GM12878 (cell line): ENCODE measurements around the gene MSI2. TPM values are rescaled to one million over a fixed set of nuclear protein-coding genes. Genes with fewer than 3 reads are reported as not detected.

ENCODE experiments used
- ATAC-seq: fragments of 200-7000 bp; cut with Tn5 transposase; 3 replicates; pipeline ENCODE4 v1.9.1; 2020; ENCODE audit warnings: mild to moderate bottlenecking, moderate library complexity
- BruUV-seq: library from RNA; stranded (reverse); fragments of 400-500 nt; replicated peaks from 2 replicates; lab custom pipeline; 2021; lab: Mats Ljungman, UMichigan
- CTCF ChIA-PET: fragments of 300-600 bp; sonication (Branson Sonifier 250); formaldehyde crosslinking; extraction: SDS; loops from one replicate; lab custom pipeline; 2021; ENCODE audit warnings: inconsistent platforms; lab: Yijun Ruan, JAX
- POLR2A ChIA-PET: fragments of 350-600 bp; formaldehyde crosslinking; extraction: SDS; loops from one replicate; lab custom pipeline; 2021; ENCODE audit warnings: inconsistent platforms; lab: Charles Lee
- RAD21 ChIA-PET: fragments of 300-600 bp; sonication (Branson Sonifier 250); formaldehyde crosslinking; loops from one replicate; lab custom pipeline; 2023; ENCODE audit warnings: antibody characterized with exemption; ENCODE audit not compliant: unreplicated experiment; lab: Charles Lee
- SMC1A ChIA-PET: fragments of 300-600 bp; sonication (Branson Sonifier 250); formaldehyde crosslinking; loops from one replicate; lab custom pipeline; 2023; ENCODE audit not compliant: unreplicated experiment, uncharacterized antibody; lab: Charles Lee
- DNase-seq: peaks from one replicate; pipeline ENCODE4 v3.0.0-alpha.2; 2011; ENCODE audit warnings: low read depth, low spot score
- FAIRE-seq: peaks from 3 replicates; lab custom pipeline; 2011; peaks lifted over from hg19 to GRCh38; lab: Jason Lieb, UNC
- H2AFZ ChIP-seq: 2 replicates; pipeline ENCODE4 v1.6.0; 2011; ENCODE audit warnings: low read depth, low read length, control low read depth; ENCODE audit not compliant: control insufficient read depth
- H3K27ac ChIP-seq: 2 replicates; pipeline ENCODE4 v1.5.1; 2011; ENCODE audit warnings: control low read depth; ENCODE audit not compliant: control insufficient read depth, insufficient read depth
- H3K27me3 ChIP-seq, 2 experiments: replicated peaks in 1 of 2; 2 replicates each; pipeline versions ENCODE4 v1.6.0 to v1.6.1; 2011; ENCODE audit warnings: low read length in 1 of 2; ENCODE audit not compliant: control insufficient read depth in 2 of 2, insufficient read depth in 2 of 2
- H3K36me3 ChIP-seq, 2 experiments: 2 replicates each; pipeline ENCODE4 v1.5.1; 2011; ENCODE audit warnings: low read length in 1 of 2; ENCODE audit not compliant: control insufficient read depth in 2 of 2, insufficient read depth in 2 of 2
- H3K4me1 ChIP-seq: 2 replicates; pipeline ENCODE4 v1.6.1; 2011; ENCODE audit warnings: mild to moderate bottlenecking, low read length, moderate library complexity, mixed read lengths; ENCODE audit not compliant: control insufficient read depth, insufficient read depth
- H3K4me2 ChIP-seq: 2 replicates; pipeline ENCODE4 v1.6.0; 2011; ENCODE audit warnings: control low read depth; ENCODE audit not compliant: control insufficient read depth, insufficient read depth
- H3K4me3 ChIP-seq: fragments of 200-600 bp; sonication (generic); 2 replicates; pipeline ENCODE4 v1.5.1; 2016
- H3K79me2 ChIP-seq: 2 replicates; pipeline ENCODE4 v1.6.0; 2011; ENCODE audit warnings: low read length; ENCODE audit not compliant: control insufficient read depth, insufficient read depth
- H3K9ac ChIP-seq: 2 replicates; pipeline ENCODE4 v1.8.0; 2011; ENCODE audit warnings: low read length, control low read depth, mixed read lengths; ENCODE audit not compliant: control insufficient read depth, insufficient read depth
- H3K9me3 ChIP-seq: replicated peaks from 3 replicates; pipeline ENCODE4 v1.5.1; 2011; ENCODE audit warnings: mild to moderate bottlenecking, low read length; ENCODE audit not compliant: control insufficient read depth, insufficient read depth
- H4K20me1 ChIP-seq: 2 replicates; pipeline ENCODE4 v1.6.0; 2011; ENCODE audit not compliant: control insufficient read depth, insufficient read depth
- ASH2L ChIP-seq: fragments of 300-600, 200-600 bp; sonication (generic); IDR thresholded peaks from 2 replicates; pipeline ENCODE4 v1.6.1; 2017; ENCODE audit warnings: low read depth, mild to moderate bottlenecking, borderline replicate concordance
- BCL11A ChIP-seq: IDR thresholded peaks from 2 replicates; pipeline ENCODE4 v1.6.1; 2011; ENCODE audit warnings: low read depth, low read length
- IRF5 ChIP-seq: fragments of 450-650 bp; IDR thresholded peaks from 2 replicates; pipeline ENCODE4 v1.6.1; 2017; ENCODE audit warnings: borderline replicate concordance
- NFYA ChIP-seq: IDR thresholded peaks from 2 replicates; pipeline ENCODE4 v1.6.1; 2011; ENCODE audit warnings: low read depth, mild to moderate bottlenecking, low read length, improper control_type of control experiment, borderline replicate concordance
- SRF ChIP-seq, 2 experiments: IDR thresholded peaks; 2 replicates each; pipeline ENCODE4 v1.6.1; 2011; ENCODE audit warnings: low read depth in 2 of 2, low read length in 2 of 2, mild to moderate bottlenecking in 1 of 2, moderate library complexity in 1 of 2
- ZNF207 ChIP-seq: fragments of 450-650 bp; IDR thresholded peaks from 2 replicates; pipeline ENCODE4 v1.6.1; 2014; ENCODE audit warnings: antibody characterized with exemption, mild to moderate bottlenecking, borderline replicate concordance
- ZNF274 ChIP-seq: IDR thresholded peaks from one replicate; pipeline ENCODE4 v1.8.0; 2011; ENCODE audit not compliant: insufficient read length, insufficient read depth
- ZNF687 ChIP-seq: fragments of 450-650 bp; IDR thresholded peaks from 2 replicates; pipeline ENCODE4 v1.6.1; 2017; ENCODE audit warnings: mild to moderate bottlenecking, moderate library complexity
- WGBS: methylation state at CpG from one replicate; pipeline ENCODE4 v1.1.6; 2016; ENCODE audit warnings: low lambda C conversion rate; ENCODE audit not compliant: insufficient replicate concordance, insufficient coverage; ENCODE audit errors: missing lambda C conversion rate; 5-methylcytosine and 5-hydroxymethylcytosine counted together
- in situ Hi-C: fragments of 300-500 bp; cut with MboI; formaldehyde crosslinking; loops from 9 replicates; pipeline ENCODE4 v1.14.3; 2018; ENCODE audit warnings: mixed read lengths
- intact Hi-C: fragments of 100-400 bp; cut with micrococcal nuclease; formaldehyde crosslinking; loops from one replicate; pipeline ENCODE4 v1.14.2; 2022; ENCODE audit not compliant: unreplicated experiment
- polyA plus RNA-seq, 11 experiments: library from polyadenylated mRNA; depleted of rRNA in 4 of 11; unstranded in 6 of 11; stranded (reverse) in 5 of 11; fragments of >200 nt; fragmentation: Nextera tagmentation in 4 of 11; fragmentation: Illumina TruSeq in 1 of 11; extraction: Ambion mirVana in 4 of 11; extraction: Trizol in 1 of 11; gene quantifications; 1 replicate in 1 of 11; 2 replicates in 10 of 11; pipeline versions ENCODE4 v1.2.1 to v1.2.3, GENCODE V29; 2011 to 2016; ENCODE audit warnings: inconsistent platforms in 2 of 11, missing spikeins in 2 of 11, low read depth in 1 of 11
- total RNA-seq, 4 experiments: library from RNA; depleted of rRNA in 3 of 4; stranded (reverse); fragments of >200 nt in 3 of 4; fragmentation: Illumina TruSeq in 1 of 4; extraction: Trizol in 1 of 4; gene quantifications; 2 replicates each; pipeline versions ENCODE4 v1.2.1 to v1.2.3, GENCODE V29; 2013 to 2021
- TF ChIP-seq, protein P1 (sequence below): fragments of 450-650 bp; IDR thresholded peaks from 2 replicates; pipeline ENCODE4 v1.6.1; 2014; ENCODE audit warnings: mild to moderate bottlenecking
- TF ChIP-seq, protein P2 (sequence below): fragments of 450-650 bp; formaldehyde crosslinking; IDR thresholded peaks from 2 replicates; pipeline ENCODE4 v1.4.0; 2020; ENCODE audit warnings: mild to moderate bottlenecking, moderate library complexity

The MSI2 gene
- total and polyA plus RNA-seq, 10 of the 15 experiments (the other 5 are each of a cell fraction or from before 2014, with no cell fraction given), result 6.1 to 76.1 (median 42.0) TPM

DNA sequence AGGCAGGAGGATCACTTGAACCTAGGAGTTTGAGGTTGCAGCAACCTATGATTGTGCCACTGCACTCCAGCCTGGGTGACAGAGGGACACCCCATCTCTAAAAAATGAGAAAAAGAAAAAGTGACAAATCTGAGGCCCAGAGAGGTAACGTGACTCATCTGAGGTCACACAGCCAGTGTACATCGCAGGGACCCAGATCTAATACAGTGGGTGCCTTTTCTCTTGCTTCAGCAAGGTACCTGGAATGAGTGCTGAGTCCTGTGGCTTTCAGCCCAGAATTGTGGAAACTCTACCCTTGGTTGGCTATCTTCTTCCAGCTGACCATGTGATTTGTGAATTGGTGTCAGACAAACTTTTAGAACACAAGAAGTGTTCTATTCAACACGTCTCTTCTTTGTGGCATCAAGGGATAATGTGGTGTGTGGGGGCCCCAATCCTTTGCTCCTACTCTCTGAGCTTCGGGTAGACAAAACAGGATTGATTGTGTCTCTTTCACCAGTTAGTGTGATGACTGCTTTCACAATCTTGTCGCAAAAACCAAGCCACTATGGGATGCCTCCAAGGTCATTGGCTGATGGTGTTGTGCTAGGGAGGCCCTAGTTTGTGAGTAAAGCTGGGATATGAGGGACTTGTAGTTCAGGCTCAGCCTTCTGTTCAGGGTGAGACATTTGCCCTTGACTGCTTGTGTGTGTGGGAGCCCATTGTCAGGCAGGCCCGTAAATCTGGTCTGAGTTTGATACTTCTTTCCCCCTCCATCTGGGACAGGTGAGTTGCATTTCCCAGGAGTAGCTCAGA, 71.0 kb downstream of the MSI2 start:
- no peaks in the 10 kb centered on the region for H3K27me3 ChIP-seq
- FAIRE-seq (no peak), DNase-seq (no peak), ATAC-seq (no peak)
- in situ Hi-C loops (no loop called here), intact Hi-C loops (no loop called here)
- H3K4me2 ChIP-seq, result no peak overlapping the region
- BruUV-seq, result no TSS peak
- no peak overlapping the region for H3K27ac ChIP-seq
- H2AFZ ChIP-seq, result no peak overlapping the region
- WGBS, result 97% methylated on average over 6 of the region's 6 CpGs
- no peaks in the 10 kb centered on the region for H3K4me1 ChIP-seq
- SMC1A ChIA-PET, result interaction anchor here (0.8 to 1.4 kb wide), 4 partner anchors 28 to 114 kb away, joined by 3 to 6 read pairs (median 3); no protein-coding TSS in a partner anchor
- no peaks in the 10 kb centered on the region for H4K20me1 ChIP-seq
- RAD21 ChIA-PET, result interaction anchor here (0.6 to 1.9 kb wide), 4 partner anchors 12 to 123 kb away, joined by 3 to 5 read pairs (median 3); no protein-coding TSS in a partner anchor
- H3K4me3 ChIP-seq, result no peak overlapping the region
- peaks cover 3 to 5% of the 10 kb centered on the region in 2 experiments for H3K36me3 ChIP-seq
- H3K9ac ChIP-seq, result no peak overlapping the region
- peaks cover 1% of the 10 kb centered on the region for H3K79me2 ChIP-seq
- no peaks in the 10 kb centered on the region for H3K9me3 ChIP-seq
- POLR2A ChIA-PET, result interaction anchor here (0.9 to 1.4 kb wide), 3 partner anchors 13 to 43 kb away, joined by 3 read pairs; no protein-coding TSS in a partner anchor
- CTCF ChIA-PET, result interaction anchor here (1.9 kb wide), 1 partner anchor 84 kb away, joined by 7 read pairs; no protein-coding TSS in a partner anchor
- TF ChIP-seq BCL11A, result no peak
- TF ChIP-seq, protein P1, sequence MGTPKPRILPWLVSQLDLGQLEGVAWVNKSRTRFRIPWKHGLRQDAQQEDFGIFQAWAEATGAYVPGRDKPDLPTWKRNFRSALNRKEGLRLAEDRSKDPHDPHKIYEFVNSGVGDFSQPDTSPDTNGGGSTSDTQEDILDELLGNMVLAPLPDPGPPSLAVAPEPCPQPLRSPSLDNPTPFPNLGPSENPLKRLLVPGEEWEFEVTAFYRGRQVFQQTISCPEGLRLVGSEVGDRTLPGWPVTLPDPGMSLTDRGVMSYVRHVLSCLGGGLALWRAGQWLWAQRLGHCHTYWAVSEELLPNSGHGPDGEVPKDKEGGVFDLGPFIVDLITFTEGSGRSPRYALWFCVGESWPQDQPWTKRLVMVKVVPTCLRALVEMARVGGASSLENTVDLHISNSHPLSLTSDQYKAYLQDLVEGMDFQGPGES, result no peak
- no peak for TF ChIP-seq ZNF687
- TF ChIP-seq, protein P2, sequence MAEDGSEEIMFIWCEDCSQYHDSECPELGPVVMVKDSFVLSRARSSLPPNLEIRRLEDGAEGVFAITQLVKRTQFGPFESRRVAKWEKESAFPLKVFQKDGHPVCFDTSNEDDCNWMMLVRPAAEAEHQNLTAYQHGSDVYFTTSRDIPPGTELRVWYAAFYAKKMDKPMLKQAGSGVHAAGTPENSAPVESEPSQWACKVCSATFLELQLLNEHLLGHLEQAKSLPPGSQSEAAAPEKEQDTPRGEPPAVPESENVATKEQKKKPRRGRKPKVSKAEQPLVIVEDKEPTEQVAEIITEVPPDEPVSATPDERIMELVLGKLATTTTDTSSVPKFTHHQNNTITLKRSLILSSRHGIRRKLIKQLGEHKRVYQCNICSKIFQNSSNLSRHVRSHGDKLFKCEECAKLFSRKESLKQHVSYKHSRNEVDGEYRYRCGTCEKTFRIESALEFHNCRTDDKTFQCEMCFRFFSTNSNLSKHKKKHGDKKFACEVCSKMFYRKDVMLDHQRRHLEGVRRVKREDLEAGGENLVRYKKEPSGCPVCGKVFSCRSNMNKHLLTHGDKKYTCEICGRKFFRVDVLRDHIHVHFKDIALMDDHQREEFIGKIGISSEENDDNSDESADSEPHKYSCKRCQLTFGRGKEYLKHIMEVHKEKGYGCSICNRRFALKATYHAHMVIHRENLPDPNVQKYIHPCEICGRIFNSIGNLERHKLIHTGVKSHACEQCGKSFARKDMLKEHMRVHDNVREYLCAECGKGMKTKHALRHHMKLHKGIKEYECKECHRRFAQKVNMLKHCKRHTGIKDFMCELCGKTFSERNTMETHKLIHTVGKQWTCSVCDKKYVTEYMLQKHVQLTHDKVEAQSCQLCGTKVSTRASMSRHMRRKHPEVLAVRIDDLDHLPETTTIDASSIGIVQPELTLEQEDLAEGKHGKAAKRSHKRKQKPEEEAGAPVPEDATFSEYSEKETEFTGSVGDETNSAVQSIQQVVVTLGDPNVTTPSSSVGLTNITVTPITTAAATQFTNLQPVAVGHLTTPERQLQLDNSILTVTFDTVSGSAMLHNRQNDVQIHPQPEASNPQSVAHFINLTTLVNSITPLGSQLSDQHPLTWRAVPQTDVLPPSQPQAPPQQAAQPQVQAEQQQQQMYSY (CRISPR knock-in tag), result no peak
- no peak for TF ChIP-seq NFYA
- no peak for TF ChIP-seq ZNF274
- no peak for TF ChIP-seq ZNF207
- no peak for TF ChIP-seq IRF5
- TF ChIP-seq SRF (IDR thresholded peaks at IDR 0.05; ENCODE audit: low read depth in 2 of 2, low read length in 2 of 2), result no peak
- no peak for TF ChIP-seq ASH2L
